Kidney (tissue), 14 donors: ENCODE measurements around the gene SLC12A3. TPM values are rescaled to one million over a fixed set of nuclear protein-coding genes. Genes with fewer than 3 reads are reported as not detected.

ENCODE experiments used
- DNase-seq, 5 donors: peaks; one replicate each; pipeline ENCODE4 v3.0.0-alpha.2; 2013 to 2020
- FAIRE-seq: peaks from 2 replicates; lab custom pipeline; 2012; peaks lifted over from hg19 to GRCh38; lab: Jason Lieb, UNC
- H3K27ac ChIP-seq, 2 donors: one replicate each; pipeline ENCODE4 v1.7.0; 2013; ENCODE audit warnings: low read depth in 2 of 2, low read length in 2 of 2, inconsistent platforms in 1 of 2
- H3K27me3 ChIP-seq: one replicate; pipeline ENCODE4 v1.7.1; 2013; ENCODE audit warnings: low read length, inconsistent platforms; ENCODE audit not compliant: control insufficient read depth, insufficient read depth
- H3K36me3 ChIP-seq, 3 donors: one replicate each; pipeline versions ENCODE4 v1.7.0 to v1.7.1; 2013; ENCODE audit warnings: low read length in 3 of 3, control low read depth in 1 of 3, inconsistent platforms in 1 of 3; ENCODE audit not compliant: insufficient read depth in 3 of 3, control insufficient read depth in 2 of 3
- H3K4me1 ChIP-seq, 3 donors: one replicate each; pipeline versions ENCODE4 v1.7.0 to v1.7.1; 2013; ENCODE audit warnings: low read length in 3 of 3, inconsistent platforms in 1 of 3, low read depth in 1 of 3; ENCODE audit not compliant: control insufficient read depth in 2 of 3, insufficient read depth in 2 of 3
- H3K4me3 ChIP-seq, 3 donors: one replicate each; pipeline versions ENCODE4 v1.7.0 to v1.8.1; 2013; ENCODE audit warnings: low read length in 3 of 3, control low read depth in 1 of 3, inconsistent platforms in 1 of 3
- H3K9ac ChIP-seq, 3 donors: one replicate each; pipeline versions ENCODE4 v1.7.0 to v1.7.1; 2013; ENCODE audit warnings: low read length in 3 of 3, control low read depth in 1 of 3, inconsistent platforms in 1 of 3
- H3K9me3 ChIP-seq, 3 donors: one replicate each; pipeline versions ENCODE4 v1.7.0 to v1.7.1; 2013; ENCODE audit warnings: low read length in 3 of 3, control low read depth in 1 of 3, inconsistent platforms in 1 of 3; ENCODE audit not compliant: control insufficient read depth in 2 of 3, insufficient read depth in 1 of 3
- intact Hi-C: fragments of 100-400 bp; cut with DNase I; formaldehyde crosslinking; loops from one replicate; pipeline ENCODE4 v1.11.1; 2022
- polyA plus RNA-seq: library from polyadenylated mRNA; stranded (reverse); fragments of 350-450 nt; fragmentation: Illumina TruSeq; extraction: RNeasy Lipid Tissue Mini Kit (QIAGEN cat#74804); gene quantifications from one replicate; pipeline ENCODE4 v1.2.3, GENCODE V29; 2014; ENCODE audit warnings: low read depth, low replicate concordance; ENCODE audit not compliant: insufficient read depth
- total RNA-seq: library from RNA; stranded (reverse); fragmentation: NEBNext Ultra II Directional; extraction: Animal tissue kit (Norgen Biotek cat#: 25700); gene quantifications from one replicate; pipeline ENCODE4 v1.2.1, GENCODE V29; 2021
- TF ChIP-seq, protein P1 (sequence below): IDR thresholded peaks from 3 replicates; pipeline ENCODE4 v1.5.1; 2012; ENCODE audit warnings: mild to moderate bottlenecking, moderate library complexity, borderline replicate concordance; ENCODE audit not compliant: insufficient read depth; ENCODE audit errors: extremely low read depth
- donor health status: control.
- donor health status: control.
- donor health status: control.
- donor health status: control.
- donor health status: control.
- donor health status: DM: yes; HTN: yes; CAD: no.
- donor health status: Normal renal cell carcinoma (clear cell type).

SLC12A3 gene
- total and polyA plus RNA-seq, 2 donors from 2014 or later, result 5.4 to 277 TPM

DNA sequence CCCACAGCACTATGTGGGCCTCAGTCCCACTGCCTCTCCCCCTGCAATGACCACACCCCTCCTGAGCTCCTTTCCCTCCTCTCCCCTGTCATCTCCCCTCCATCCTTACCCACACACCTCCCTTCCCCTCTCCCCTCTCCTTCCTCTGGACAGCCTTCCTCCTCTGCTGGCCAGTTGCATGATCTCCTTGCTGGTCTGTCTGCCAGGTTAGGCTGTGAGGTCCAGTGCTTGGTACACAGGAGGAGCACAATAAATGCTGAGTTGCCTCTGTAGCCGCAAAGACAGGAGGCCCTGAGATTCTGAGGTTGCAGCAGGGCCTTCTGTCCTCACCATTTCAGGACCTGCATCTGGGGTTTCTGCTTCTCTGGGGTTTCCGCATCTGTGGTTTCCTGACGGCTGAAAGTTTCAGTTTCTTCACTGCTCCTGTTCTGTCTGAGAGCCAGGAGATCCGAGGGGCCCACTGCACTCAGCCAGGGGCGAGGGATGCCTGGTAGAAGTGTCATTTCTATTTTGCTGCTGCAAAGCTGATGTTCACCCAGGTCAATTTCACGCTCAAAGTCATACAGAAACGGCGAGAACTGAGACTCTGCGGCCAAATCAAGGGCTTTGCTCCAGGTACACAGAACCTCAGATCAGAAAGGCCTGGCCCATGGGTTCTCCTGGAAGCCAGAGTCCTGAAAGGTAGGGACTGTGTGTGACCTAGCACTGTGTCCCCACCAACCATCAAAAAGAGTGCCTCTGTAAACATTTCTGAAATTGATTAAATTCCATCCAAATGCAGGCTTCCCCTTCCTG, 4.6 kb upstream of the SLC12A3 start:
- TF ChIP-seq, protein P1, sequence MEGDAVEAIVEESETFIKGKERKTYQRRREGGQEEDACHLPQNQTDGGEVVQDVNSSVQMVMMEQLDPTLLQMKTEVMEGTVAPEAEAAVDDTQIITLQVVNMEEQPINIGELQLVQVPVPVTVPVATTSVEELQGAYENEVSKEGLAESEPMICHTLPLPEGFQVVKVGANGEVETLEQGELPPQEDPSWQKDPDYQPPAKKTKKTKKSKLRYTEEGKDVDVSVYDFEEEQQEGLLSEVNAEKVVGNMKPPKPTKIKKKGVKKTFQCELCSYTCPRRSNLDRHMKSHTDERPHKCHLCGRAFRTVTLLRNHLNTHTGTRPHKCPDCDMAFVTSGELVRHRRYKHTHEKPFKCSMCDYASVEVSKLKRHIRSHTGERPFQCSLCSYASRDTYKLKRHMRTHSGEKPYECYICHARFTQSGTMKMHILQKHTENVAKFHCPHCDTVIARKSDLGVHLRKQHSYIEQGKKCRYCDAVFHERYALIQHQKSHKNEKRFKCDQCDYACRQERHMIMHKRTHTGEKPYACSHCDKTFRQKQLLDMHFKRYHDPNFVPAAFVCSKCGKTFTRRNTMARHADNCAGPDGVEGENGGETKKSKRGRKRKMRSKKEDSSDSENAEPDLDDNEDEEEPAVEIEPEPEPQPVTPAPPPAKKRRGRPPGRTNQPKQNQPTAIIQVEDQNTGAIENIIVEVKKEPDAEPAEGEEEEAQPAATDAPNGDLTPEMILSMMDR, result no peak
- no peaks in the 10 kb centered on the region for H3K36me3 ChIP-seq
- no peaks in the 10 kb centered on the region for H3K9me3 ChIP-seq
- peak overlapping the region in 1 of 3 donors; percentile 34 for H3K9ac ChIP-seq
- H3K27ac ChIP-seq, result peak overlapping the region; percentile 54 to 65
- no peak for DNase-seq
- no peak for FAIRE-seq
- H3K4me1 ChIP-seq, result peaks cover 0 to 24% (median 15%) of the 10 kb centered on the region in 3 donors
- no peaks in the 10 kb centered on the region for H3K27me3 ChIP-seq
- no peak overlapping the region for H3K4me3 ChIP-seq
- intact Hi-C loops, result no loop called here

- Histone ChIP-seq H3K9me3 (no peaks in the 10 kb centered on the region), H3K4me1 (peaks cover 0 to 22% (median 15%) of the 10 kb centered on the region in 3 donors), H3K9ac (no peak overlapping the region), H3K4me3 (no peak overlapping the region), H3K27ac (peak overlapping the region; percentile 54 to 65), H3K36me3 (no peaks in the 10 kb centered on the region), H3K27me3 (no peaks in the 10 kb centered on the region)
- DNase-seq (peak in 2 of 5 donors; percentile 33 to 58), FAIRE-seq (no peak)
- TF ChIP-seq, protein P1, result no peak
- intact Hi-C loops, result no loop called here
Measured at GRCh38 chr16:56861092-56861610, 3.9 kb upstream of the SLC12A3 start.

- FAIRE-seq (no peak), DNase-seq (no peak)
- no peaks in the 10 kb centered on the region for H3K36me3 ChIP-seq
- no peak overlapping the region for H3K4me3 ChIP-seq
- no peak overlapping the region for H3K9ac ChIP-seq
- no peaks in the 10 kb centered on the region for H3K27me3 ChIP-seq
- intact Hi-C loops, result no loop called here
- H3K27ac ChIP-seq, result peak overlapping the region; percentile 16 to 54
- TF ChIP-seq, protein P1, result no peak
- H3K4me1 ChIP-seq, result peaks cover 0 to 17% (median 15%) of the 10 kb centered on the region in 3 donors
- no peaks in the 10 kb centered on the region for H3K9me3 ChIP-seq
Measured at GRCh38 chr16:56861756-56862155, 3.3 kb upstream of the SLC12A3 start.
